Kidney epithelial cell (primary cell): ENCODE measurements around the gene ASIC1. TPM values are rescaled to one million over a fixed set of nuclear protein-coding genes. Genes with fewer than 3 reads are reported as not detected.

ENCODE experiments used
- DNase-seq: peaks from one replicate; pipeline ENCODE4 v3.0.0-alpha.2; 2010; ENCODE audit warnings: low read depth
- H3K27me3 ChIP-seq: 2 replicates; pipeline ENCODE4 v1.6.0; 2011; ENCODE audit warnings: low read length; ENCODE audit not compliant: control insufficient read depth, insufficient read depth
- H3K36me3 ChIP-seq: 2 replicates; pipeline ENCODE4 v1.5.1; 2011; ENCODE audit warnings: low read length; ENCODE audit not compliant: control insufficient read depth, insufficient read depth
- H3K4me3 ChIP-seq: 2 replicates; pipeline ENCODE4 v1.5.1; 2011; ENCODE audit warnings: low read depth, mild to moderate bottlenecking, control low read depth, low read length
- total RNA-seq: library from RNA; depleted of rRNA; stranded (reverse); fragments of >200 nt; gene quantifications from 2 replicates; pipeline ENCODE4 v1.2.3, GENCODE V29; 2015
- TF ChIP-seq, protein P1 (sequence below): IDR thresholded peaks from 2 replicates; pipeline ENCODE4 v1.5.1; 2011; ENCODE audit warnings: mild to moderate bottlenecking, moderate library complexity, low read length, control low read depth, inconsistent platforms; ENCODE audit not compliant: insufficient read depth, poor library complexity, severe bottlenecking

The ASIC1 gene
- total RNA-seq, 1 donor from 2014 or later = 0.75 TPM

DNA sequence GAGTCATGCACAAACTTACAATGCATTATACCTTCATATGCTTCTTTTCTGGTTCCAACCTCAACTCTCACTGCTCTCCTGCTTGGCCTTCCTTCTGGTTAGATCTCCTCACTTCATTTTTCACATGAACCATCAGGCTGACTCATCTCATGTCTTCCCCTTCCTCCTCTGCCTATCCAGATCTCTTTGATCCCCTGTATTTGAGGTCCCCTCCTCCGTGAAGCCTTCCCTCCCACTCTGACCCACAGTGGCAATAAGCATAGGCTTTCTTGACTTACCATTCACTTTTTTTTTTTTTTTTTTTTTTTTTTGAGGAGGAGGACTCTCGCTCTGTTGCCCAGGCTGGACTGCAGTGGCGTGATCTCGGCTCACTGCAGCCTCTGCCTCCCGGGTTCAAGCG is 14.7 kb upstream of the ASIC1 start:
- Histone ChIP-seq H3K36me3 (no peaks in the 10 kb centered on the region), H3K27me3 (peaks cover 2% of the 10 kb centered on the region), H3K4me3 (no peak overlapping the region)
- TF ChIP-seq, protein P1, sequence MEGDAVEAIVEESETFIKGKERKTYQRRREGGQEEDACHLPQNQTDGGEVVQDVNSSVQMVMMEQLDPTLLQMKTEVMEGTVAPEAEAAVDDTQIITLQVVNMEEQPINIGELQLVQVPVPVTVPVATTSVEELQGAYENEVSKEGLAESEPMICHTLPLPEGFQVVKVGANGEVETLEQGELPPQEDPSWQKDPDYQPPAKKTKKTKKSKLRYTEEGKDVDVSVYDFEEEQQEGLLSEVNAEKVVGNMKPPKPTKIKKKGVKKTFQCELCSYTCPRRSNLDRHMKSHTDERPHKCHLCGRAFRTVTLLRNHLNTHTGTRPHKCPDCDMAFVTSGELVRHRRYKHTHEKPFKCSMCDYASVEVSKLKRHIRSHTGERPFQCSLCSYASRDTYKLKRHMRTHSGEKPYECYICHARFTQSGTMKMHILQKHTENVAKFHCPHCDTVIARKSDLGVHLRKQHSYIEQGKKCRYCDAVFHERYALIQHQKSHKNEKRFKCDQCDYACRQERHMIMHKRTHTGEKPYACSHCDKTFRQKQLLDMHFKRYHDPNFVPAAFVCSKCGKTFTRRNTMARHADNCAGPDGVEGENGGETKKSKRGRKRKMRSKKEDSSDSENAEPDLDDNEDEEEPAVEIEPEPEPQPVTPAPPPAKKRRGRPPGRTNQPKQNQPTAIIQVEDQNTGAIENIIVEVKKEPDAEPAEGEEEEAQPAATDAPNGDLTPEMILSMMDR = no peak
- no peak for DNase-seq

DNA sequence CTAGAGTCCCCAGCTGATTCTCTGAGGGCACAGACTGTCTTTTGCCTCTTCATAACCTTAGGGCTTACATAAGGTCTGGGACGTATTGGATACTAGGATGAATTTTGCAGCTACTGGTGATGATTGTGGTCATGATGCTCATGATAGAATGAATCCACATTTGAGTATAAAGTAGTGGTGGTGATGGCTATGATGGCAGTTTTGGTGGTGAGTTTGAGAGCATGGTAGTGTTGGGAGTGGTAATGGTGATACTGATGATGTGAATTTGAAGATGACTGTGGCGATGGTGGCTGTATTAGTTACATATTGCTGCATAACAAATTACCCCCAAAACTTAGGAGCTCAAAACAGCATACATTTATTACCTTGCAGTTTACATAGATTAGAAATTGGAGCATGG is 14.1 kb upstream of the ASIC1 start:
- no peak for DNase-seq
- TF ChIP-seq, protein P1 = no peak
- Histone ChIP-seq H3K27me3 (peaks cover 2% of the 10 kb centered on the region), H3K4me3 (no peak overlapping the region), H3K36me3 (no peaks in the 10 kb centered on the region)

DNA sequence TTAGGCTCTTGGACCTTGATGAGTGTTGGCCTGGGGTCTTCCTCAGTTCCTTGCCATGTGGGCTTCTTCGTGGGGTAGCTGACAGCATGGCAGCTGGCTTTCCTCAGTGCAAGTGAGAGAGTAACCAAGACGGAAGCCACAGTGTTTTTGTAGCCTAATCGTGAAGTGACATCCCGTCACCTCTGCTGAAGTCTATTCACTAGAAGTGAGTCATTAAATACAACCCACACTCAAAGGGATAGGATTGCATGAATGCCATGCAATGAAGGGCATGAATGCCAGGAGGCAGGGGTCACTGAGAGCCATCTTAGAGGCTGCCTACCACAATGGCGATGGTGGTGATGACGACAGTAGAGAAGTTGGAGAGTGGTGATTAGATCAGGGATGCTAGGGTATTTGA is 13.5 kb upstream of the ASIC1 start:
- DNase-seq = no peak
- TF ChIP-seq, protein P1 = no peak
- no peak overlapping the region for H3K4me3 ChIP-seq
- H3K27me3 ChIP-seq = peaks cover 2% of the 10 kb centered on the region
- no peaks in the 10 kb centered on the region for H3K36me3 ChIP-seq

DNA sequence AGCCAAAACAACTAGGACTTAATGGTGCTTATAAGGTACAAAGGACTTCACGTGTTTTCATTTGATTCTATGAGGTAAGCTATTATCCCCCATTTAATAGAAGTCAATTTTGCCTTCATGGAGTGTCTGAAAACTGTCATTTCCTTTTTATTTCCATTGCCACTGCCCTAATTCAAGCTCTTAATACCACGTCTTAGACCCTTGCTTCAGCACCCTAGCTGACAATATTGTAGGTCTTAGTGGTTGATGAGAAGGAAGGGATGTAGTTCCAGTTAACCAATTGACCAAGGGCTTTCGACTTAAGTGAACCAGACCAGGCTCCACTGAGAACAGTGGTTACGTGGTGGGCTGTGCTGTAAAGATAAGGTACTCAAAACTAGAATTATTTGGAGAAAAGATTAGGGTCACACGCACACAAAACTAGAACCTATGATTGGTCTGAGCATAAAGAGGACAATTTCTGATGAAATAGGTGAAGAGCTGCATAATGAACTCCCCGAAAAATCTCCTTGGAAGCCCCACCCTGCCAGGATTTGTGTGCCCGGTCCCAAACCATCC is 9.6 kb upstream of the ASIC1 start:
- Histone ChIP-seq H3K36me3 (no peaks in the 10 kb centered on the region), H3K27me3 (peaks cover 21% of the 10 kb centered on the region), H3K4me3 (no peak overlapping the region)
- TF ChIP-seq, protein P1 = no peak
- no peak for DNase-seq

DNA sequence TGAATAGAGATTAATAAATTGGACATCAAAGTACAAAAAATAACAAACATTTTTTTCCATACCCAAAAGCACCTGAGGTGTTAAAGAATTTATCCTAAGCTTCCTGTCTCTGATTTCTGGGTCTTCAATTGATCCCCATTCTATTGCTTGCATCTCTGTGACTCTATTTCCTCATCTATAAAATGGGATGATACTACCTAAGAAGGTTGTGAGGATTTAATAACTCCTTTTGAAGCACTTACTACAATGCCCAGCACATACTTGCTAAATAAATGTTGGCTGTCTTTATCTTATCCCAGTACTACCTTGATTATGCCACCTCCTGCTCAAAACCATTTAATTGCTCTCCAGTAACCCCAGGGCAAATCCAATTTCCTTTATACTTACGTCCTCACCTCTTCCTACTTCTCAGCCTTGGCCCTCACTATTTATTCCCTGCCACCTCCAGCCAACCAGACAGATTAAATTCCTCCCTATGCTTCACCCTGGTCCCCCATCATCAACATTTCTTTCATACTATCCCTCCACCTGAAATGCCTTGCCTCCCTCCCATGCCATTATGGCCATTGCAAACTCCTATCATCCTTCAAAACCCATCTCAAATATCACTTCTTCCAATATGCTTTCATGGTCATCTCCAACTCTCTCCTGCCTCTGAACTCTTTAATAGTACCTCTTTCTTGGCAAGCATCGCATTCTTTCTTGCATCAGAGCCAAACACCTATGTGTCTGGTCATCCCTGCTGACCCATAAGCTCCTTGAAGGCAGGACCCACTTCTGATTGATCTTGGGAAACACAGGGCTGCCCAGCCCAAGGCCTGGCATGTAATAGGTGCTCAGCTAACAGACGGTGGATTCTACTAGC is 7.9 kb upstream of the ASIC1 start:
- H3K36me3 ChIP-seq = no peaks in the 10 kb centered on the region
- H3K27me3 ChIP-seq = peaks cover 27% of the 10 kb centered on the region
- TF ChIP-seq, protein P1 = no peak
- no peak for DNase-seq
- H3K4me3 ChIP-seq = no peak overlapping the region

DNA sequence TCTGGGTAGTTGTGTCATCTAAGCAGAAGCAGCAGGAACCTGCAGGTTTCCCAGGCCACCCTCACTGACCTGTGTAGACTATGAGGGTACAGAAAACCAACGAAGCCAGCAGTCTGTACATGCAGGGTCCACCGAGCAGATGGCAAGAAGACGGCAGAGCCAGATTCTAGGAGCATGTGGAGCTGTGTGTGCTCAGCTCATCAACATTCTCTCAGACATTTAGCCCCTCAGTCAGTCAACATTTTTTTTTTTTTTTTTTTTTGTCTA is 7.3 kb upstream of the ASIC1 start:
- Histone ChIP-seq H3K27me3 (peaks cover 27% of the 10 kb centered on the region), H3K36me3 (no peaks in the 10 kb centered on the region), H3K4me3 (no peak overlapping the region)
- TF ChIP-seq, protein P1 = no peak
- DNase-seq = no peak
